ENCODE data around the gene ZNF155.
"Not testable (repeated sequence)": the region's sequence is repeated elsewhere in the genome, so short reads cannot be mapped to it uniquely, and the experiment has no call there.

Gene ZNF155

GRCh38 chr19:43983912-43984686, at the start of gene ZNF155:
ZNF155 (plus strand) TSS chr19:43984188; CDS start chr19:43988544, 4,356 bp downstream.
- peak; percentile 85 to 94 for DNase-seq

GRCh38 chr19:43934985-43935708, 48.8 kb upstream of the ZNF155 start, which contains the start of gene ZNF45:
ZNF45 (minus strand) TSS chr19:43935282; CDS start chr19:43922185, 13,097 bp downstream.
- peak; percentile 87 to 93 for DNase-seq

- DNase-seq, result peak in 1 of 2 experiments; percentile 14
These were observed 47.8 kb upstream of the ZNF155 start for GRCh38 chr19:43936188-43936587.

- no peak for DNase-seq
These were observed 44.3 kb upstream of the ZNF155 start for GRCh38 chr19:43939557-43940260.

GRCh38 chr19:43940719-43941118, 43.3 kb upstream of the ZNF155 start:
- no peak for DNase-seq

GRCh38 chr19:43941209-43941608, 42.8 kb upstream of the ZNF155 start:
- no peak for DNase-seq

GRCh38 chr19:43947412-43947811, 36.6 kb upstream of the ZNF155 start:
- not testable (repeated sequence) for DNase-seq

- not testable (repeated sequence) for DNase-seq
These were observed 34.2 kb upstream of the ZNF155 start for GRCh38 chr19:43949803-43950202.

GRCh38 chr19:43950834-43951645, 32.9 kb upstream of the ZNF155 start, which contains the start of gene ZNF221:
ZNF221 (plus strand) TSS chr19:43951228; CDS start chr19:43962727, 11,499 bp downstream.
- peak; percentile 84 to 97 for DNase-seq

- no peak for DNase-seq
These were observed 27.2 kb upstream of the ZNF155 start for GRCh38 chr19:43956827-43957226.

GRCh38 chr19:43957891-43958290, 26.1 kb upstream of the ZNF155 start:
- no peak for DNase-seq

GRCh38 chr19:43960411-43960810, 23.6 kb upstream of the ZNF155 start:
- no peak for DNase-seq

- DNase-seq, result no peak
These were observed 17.8 kb upstream of the ZNF155 start for GRCh38 chr19:43966079-43966694.

- no peak for DNase-seq
These were observed 7.3 kb upstream of the ZNF155 start for GRCh38 chr19:43976732-43977131.

- DNase-seq, result no peak
These were observed 460 bp upstream of the ZNF155 start for GRCh38 chr19:43983544-43983911.

- no peak for DNase-seq
These were observed 656 bp downstream of the ZNF155 start for GRCh38 chr19:43984687-43985000.

- no peak for DNase-seq
These were observed 13.8 kb downstream of the ZNF155 start for GRCh38 chr19:43997631-43998290.

GRCh38 chr19:44002212-44002565, 18.2 kb downstream of the ZNF155 start:
- DNase-seq, result no peak

- peak; percentile 93 to 97 for DNase-seq
These were observed 18.8 kb downstream of the ZNF155 start, which contains the start of gene ZNF230 for GRCh38 chr19:44002566-44003460. ZNF230 (plus strand) TSS chr19:44002957; CDS start chr19:44007079, 4,122 bp downstream.

GRCh38 chr19:44003461-44004009, 19.5 kb downstream of the ZNF155 start:
- peak in 1 of 2 experiments; percentile 6 for DNase-seq

Data from NCI-H446 (cell line).